Astrocyte (in vitro differentiated cells and primary cell): Measurements from ENCODE around the gene CD7.

Source experiments
- CTCF ChIP-seq: IDR thresholded peaks from 2 replicates; pipeline ENCODE4 v1.5.1; 2011; ENCODE audit warnings: low read depth, mild to moderate bottlenecking, inconsistent platforms, low read length, moderate library complexity; ENCODE audit not compliant: insufficient read depth
- EZH2 ChIP-seq: IDR thresholded peaks from 2 replicates; pipeline ENCODE4 v1.6.1; 2012; ENCODE audit warnings: mild to moderate bottlenecking, low read length, inconsistent platforms; ENCODE audit not compliant: insufficient read depth

- TF ChIP-seq CTCF (no peak), EZH2 (no peak)
Measured at GRCh38 chr17:82304826-82305726, 12.3 kb downstream of the CD7 start.
